Upper lobe of left lung (tissue), 6 donors: ENCODE results near the gene NEURL1. TPM values are rescaled to one million over a fixed set of nuclear protein-coding genes. Genes with fewer than 3 reads are reported as not detected.

Experiments
- ATAC-seq, 2 donors: fragments of 200-7000 bp; cut with Tn5 transposase; one replicate each; pipeline ENCODE4 v1.9.1; 2022; ENCODE audit warnings: mild to moderate bottlenecking in 2 of 2, moderate library complexity in 2 of 2; ENCODE audit not compliant: low FRiP score in 2 of 2
- DNase-seq, 2 donors: peaks; one replicate each; pipeline ENCODE4 v3.0.0-alpha.2; 2019 to 2020
- H3K27ac ChIP-seq, 4 donors: fragments of 200-600 bp; sonication (generic); one replicate each; pipeline ENCODE4 v1.5.1; 2016 to 2019
- H3K27me3 ChIP-seq, 4 donors: fragments of 200-600 bp; sonication (generic); one replicate each; pipeline ENCODE4 v1.5.1; 2017 to 2019
- H3K36me3 ChIP-seq, 4 donors: fragments of 200-600 bp; sonication (generic); one replicate each; pipeline ENCODE4 v1.5.1; 2016 to 2019
- H3K4me1 ChIP-seq, 4 donors: fragments of 200-600 bp; sonication (generic); one replicate each; pipeline ENCODE4 v1.5.1; 2018 to 2019
- H3K4me3 ChIP-seq, 4 donors: fragments of 200-600 bp; sonication (generic); one replicate each; pipeline ENCODE4 v1.5.1; 2017 to 2019; ENCODE audit warnings: mild to moderate bottlenecking in 2 of 4, moderate library complexity in 1 of 4
- H3K9me3 ChIP-seq, 4 donors: fragments of 200-600 bp; sonication (generic); one replicate each; pipeline ENCODE4 v1.5.1; 2018 to 2019
- EP300 ChIP-seq, 4 donors: sonication (generic); formaldehyde crosslinking; IDR thresholded peaks; one replicate each; pipeline ENCODE4 v1.5.1; 2017; ENCODE audit warnings: antibody characterized with exemption in 4 of 4, control low read depth in 2 of 4
- POLR2A ChIP-seq, 4 donors: fragments of 450-650 bp; IDR thresholded peaks; one replicate each; pipeline ENCODE4 v1.5.1; 2016 to 2017; ENCODE audit warnings: antibody characterized with exemption in 4 of 4, mild to moderate bottlenecking in 2 of 4
- POLR2AphosphoS5 ChIP-seq, 2 donors: sonication (generic); formaldehyde crosslinking; IDR thresholded peaks; one replicate each; pipeline ENCODE4 v1.5.1; 2017; ENCODE audit warnings: antibody characterized with exemption in 2 of 2
- WGBS, 2 donors: methylation state at CpG; one replicate each; pipeline ENCODE4 v1.1.5; 2017 to 2018; 5-methylcytosine and 5-hydroxymethylcytosine counted together
- total RNA-seq, 6 donors: library from RNA; depleted of rRNA in 4 of 6; stranded (reverse); fragments of >200 nt in 4 of 6; gene quantifications; one replicate each; pipeline versions ENCODE4 v1.1.0 to v1.2.1, GENCODE V29; 2016 to 2021
- TF ChIP-seq, protein P1 (sequence below), 6 experiments: fragments of 450-650 bp in 4 of 6; fragments of 200-600 bp in 2 of 6; sonication (generic) in 2 of 6; IDR thresholded peaks; one replicate each; pipeline ENCODE4 v1.5.1; 2016 to 2019; ENCODE audit warnings: antibody characterized with exemption in 6 of 6
- donor health status: DM: no; HTN: no; CAD: no; lungs with moderate emphysema.
- donor health status: DM: no; HTN: yes; CAD: no; lungs with severe emphysema.

The NEURL1 gene
- total RNA-seq, 6 donors from 2014 or later, result 0.22 to 1.1 (median 0.80) TPM; not detected in 1

DNA sequence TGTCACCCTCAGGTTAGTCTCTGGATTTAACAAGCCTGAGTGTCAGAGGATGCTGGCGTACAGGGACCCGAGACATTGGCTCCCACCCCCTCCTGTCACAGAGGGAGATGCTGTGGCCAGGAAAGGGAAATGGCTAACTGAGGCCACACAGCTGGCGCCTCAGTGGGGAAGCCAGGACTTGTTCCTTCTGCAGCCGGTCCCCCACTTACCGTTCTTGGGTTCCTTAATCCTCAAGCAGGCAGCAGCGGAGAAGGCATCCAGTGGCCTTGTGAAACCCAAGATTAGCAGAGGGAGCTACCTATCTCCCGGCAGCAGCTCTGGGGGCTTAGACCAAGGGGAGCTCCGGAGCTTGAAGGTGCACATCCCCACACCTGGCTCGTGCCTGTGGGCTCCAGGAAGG, 65.4 kb downstream of the NEURL1 start:
- TF ChIP-seq EP300 (IDR thresholded peaks at IDR 0.05) (no peak), POLR2AphosphoS5 (IDR thresholded peaks at IDR 0.05) (no peak)
- Histone ChIP-seq H3K36me3 (no peaks in the 10 kb centered on the region), H3K9me3 (no peaks in the 10 kb centered on the region), H3K27me3 (peaks cover 0 to 7% (median 3%) of the 10 kb centered on the region in 4 donors), H3K4me3 (no peak overlapping the region), H3K4me1 (peaks cover 7 to 16% (median 10%) of the 10 kb centered on the region in 4 donors), H3K27ac (no peak overlapping the region)
- ATAC-seq (no peak), DNase-seq (no peak)
- WGBS, 2 donors, result 36 to 64% methylated on average over 6 to 8 of the region's 9 CpGs

DNA sequence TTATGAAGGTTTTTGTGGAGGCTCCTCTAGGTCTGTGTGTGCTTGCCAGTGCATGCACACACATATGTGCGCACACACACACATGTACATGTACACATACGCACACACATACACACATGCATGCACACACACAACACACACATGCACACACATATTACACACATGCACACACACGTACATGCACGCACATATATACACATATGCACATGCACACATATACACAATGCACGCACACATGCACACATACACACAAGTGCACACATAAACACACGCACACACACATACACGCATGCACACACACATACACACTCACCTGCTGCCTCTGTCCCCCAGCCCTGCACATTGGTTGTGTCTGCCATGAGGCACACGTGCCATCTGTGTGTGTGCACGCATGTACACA, 66.3 kb downstream of the NEURL1 start:
- H3K27ac ChIP-seq, result no peak overlapping the region
- DNase-seq (no peak), ATAC-seq (no peak)
- H3K27me3 ChIP-seq, result peaks cover 0 to 7% (median 3%) of the 10 kb centered on the region in 4 donors
- WGBS, 2 donors, result 75 to 93% methylated on average over 9 of the region's 9 CpGs
- TF ChIP-seq POLR2AphosphoS5 (IDR thresholded peaks at IDR 0.05), result no peak
- TF ChIP-seq, protein P1, sequence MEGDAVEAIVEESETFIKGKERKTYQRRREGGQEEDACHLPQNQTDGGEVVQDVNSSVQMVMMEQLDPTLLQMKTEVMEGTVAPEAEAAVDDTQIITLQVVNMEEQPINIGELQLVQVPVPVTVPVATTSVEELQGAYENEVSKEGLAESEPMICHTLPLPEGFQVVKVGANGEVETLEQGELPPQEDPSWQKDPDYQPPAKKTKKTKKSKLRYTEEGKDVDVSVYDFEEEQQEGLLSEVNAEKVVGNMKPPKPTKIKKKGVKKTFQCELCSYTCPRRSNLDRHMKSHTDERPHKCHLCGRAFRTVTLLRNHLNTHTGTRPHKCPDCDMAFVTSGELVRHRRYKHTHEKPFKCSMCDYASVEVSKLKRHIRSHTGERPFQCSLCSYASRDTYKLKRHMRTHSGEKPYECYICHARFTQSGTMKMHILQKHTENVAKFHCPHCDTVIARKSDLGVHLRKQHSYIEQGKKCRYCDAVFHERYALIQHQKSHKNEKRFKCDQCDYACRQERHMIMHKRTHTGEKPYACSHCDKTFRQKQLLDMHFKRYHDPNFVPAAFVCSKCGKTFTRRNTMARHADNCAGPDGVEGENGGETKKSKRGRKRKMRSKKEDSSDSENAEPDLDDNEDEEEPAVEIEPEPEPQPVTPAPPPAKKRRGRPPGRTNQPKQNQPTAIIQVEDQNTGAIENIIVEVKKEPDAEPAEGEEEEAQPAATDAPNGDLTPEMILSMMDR (IDR thresholded peaks at IDR 0.05), result no peak
- TF ChIP-seq POLR2A (IDR thresholded peaks at IDR 0.05), result no peak
- no peak for TF ChIP-seq EP300 (IDR thresholded peaks at IDR 0.05)
- H3K4me1 ChIP-seq, result peaks cover 7 to 13% (median 10%) of the 10 kb centered on the region in 4 donors
- H3K36me3 ChIP-seq, result no peaks in the 10 kb centered on the region
- H3K4me3 ChIP-seq, result no peak overlapping the region
- H3K9me3 ChIP-seq, result no peaks in the 10 kb centered on the region

DNA sequence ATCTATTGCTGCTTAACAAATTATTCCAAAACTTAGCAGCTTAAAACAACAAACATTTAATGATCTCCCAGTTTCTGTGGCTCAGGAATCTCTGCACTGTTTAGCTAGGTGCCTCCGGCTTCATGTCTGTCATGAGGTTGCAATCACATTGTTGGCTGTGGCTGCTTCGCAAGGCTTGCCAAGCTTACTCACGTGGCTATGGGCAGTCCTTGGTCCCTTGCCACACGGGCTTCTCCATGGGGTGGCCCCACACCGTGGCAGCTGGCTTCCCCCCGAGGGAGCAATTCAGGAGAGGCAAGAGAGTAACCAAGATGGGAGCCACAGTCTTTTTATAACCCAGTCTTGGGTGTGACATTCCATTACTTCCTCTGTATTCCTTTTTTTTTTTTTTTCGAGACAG, 67.4 kb downstream of the NEURL1 start:
- Histone ChIP-seq H3K4me3 (no peak overlapping the region), H3K9me3 (no peaks in the 10 kb centered on the region), H3K27ac (no peak overlapping the region), H3K4me1 (peaks cover 0 to 2% (median under 1%) of the 10 kb centered on the region in 4 donors), H3K27me3 (peaks cover 0 to 7% (median 2%) of the 10 kb centered on the region in 4 donors), H3K36me3 (no peaks in the 10 kb centered on the region)
- TF ChIP-seq POLR2A (IDR thresholded peaks at IDR 0.05) (no peak), POLR2AphosphoS5 (IDR thresholded peaks at IDR 0.05) (no peak), EP300 (IDR thresholded peaks at IDR 0.05) (no peak)
- TF ChIP-seq, protein P1 (IDR thresholded peaks at IDR 0.05), result no peak
- ATAC-seq (no peak), DNase-seq (no peak)
- WGBS, 2 donors, result 86 to 90% methylated on average over 7 of the region's 7 CpGs

DNA sequence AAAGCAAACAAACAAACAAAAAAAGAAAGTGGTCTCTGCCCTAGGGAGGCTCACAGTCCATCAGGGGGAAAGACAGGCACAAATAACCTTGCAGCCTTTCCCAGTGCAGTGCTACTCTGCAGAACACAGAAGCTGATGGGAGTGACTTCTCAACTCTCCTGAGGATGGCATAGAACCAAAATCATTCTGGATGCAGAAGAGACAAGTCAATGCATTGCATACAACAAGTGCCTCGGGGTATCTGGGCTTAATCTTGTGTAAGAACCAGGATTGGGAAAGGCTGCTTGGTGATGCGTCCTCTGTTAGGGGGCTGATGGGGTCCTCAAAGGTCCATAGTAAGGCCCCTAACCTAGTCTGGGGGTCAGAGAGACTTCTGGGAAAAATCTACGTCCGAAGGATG, 68.9 kb downstream of the NEURL1 start:
- H3K27me3 ChIP-seq, result peaks cover 0 to 7% (median 0%) of the 10 kb centered on the region in 4 donors
- ATAC-seq (no peak), DNase-seq (no peak)
- TF ChIP-seq, protein P1 (IDR thresholded peaks at IDR 0.05), result no peak
- no peak for TF ChIP-seq POLR2A (IDR thresholded peaks at IDR 0.05)
- TF ChIP-seq EP300 (IDR thresholded peaks at IDR 0.05), result no peak
- TF ChIP-seq POLR2AphosphoS5 (IDR thresholded peaks at IDR 0.05), result no peak
- 65 to 83% methylated on average over 4 of the region's 4 CpGs for WGBS, 2 donors
- H3K27ac ChIP-seq, result no peak overlapping the region
- H3K4me3 ChIP-seq, result no peak overlapping the region
- no peaks in the 10 kb centered on the region for H3K36me3 ChIP-seq
- no peaks in the 10 kb centered on the region for H3K4me1 ChIP-seq
- H3K9me3 ChIP-seq, result no peaks in the 10 kb centered on the region

DNA sequence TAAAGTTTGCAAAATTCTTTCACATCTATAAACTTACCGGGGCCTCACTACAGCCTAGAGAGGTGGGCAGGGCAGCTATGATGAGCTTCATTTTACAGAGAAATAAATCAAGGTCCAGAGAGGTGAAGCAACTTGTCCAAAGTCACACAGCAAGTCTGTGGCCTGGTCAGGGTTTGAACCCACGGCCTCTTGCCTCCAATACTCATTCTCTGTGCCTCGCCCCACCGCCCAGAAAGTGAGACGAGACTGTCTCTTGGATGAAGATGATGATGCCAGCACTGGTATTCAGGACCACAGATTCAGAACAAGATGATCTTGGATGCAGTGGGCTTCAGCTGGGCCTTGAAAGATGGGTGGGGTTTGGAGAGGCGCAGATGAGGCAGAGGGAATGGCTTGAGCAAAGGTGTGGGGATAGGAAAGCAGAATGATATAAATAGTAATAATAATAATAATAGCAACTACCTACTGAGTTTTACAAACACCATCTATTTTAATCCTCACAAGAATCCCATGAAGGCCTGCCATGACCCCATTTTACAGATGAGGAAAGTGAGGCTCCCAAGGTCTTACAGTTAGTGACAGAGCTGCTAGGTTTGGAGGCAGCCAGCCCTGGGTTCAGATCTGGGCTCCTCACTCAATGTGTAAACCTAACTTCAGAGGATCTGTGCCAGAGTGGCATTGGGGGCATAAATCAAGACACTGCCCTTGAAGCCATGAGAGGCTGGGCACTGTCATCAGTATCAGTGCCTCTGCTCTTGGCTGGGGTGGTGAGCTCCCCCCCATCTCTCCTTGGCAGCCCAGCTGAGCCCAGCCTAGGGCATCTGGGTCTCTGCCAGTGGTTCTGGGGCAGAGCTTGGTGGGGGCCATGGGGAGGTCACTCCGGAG, 70.0 kb downstream of the NEURL1 start:
- TF ChIP-seq EP300 (IDR thresholded peaks at IDR 0.05) (no peak), POLR2AphosphoS5 (IDR thresholded peaks at IDR 0.05) (no peak), POLR2A (IDR thresholded peaks at IDR 0.05) (no peak)
- TF ChIP-seq, protein P1 (IDR thresholded peaks at IDR 0.05), result no peak
- no peak overlapping the region for H3K4me3 ChIP-seq
- WGBS, 2 donors, result 86 to 87% methylated on average over 6 to 7 of the region's 7 CpGs
- H3K9me3 ChIP-seq, result no peaks in the 10 kb centered on the region
- no peak overlapping the region for H3K27ac ChIP-seq
- DNase-seq (no peak), ATAC-seq (no peak)
- no peaks in the 10 kb centered on the region for H3K36me3 ChIP-seq
- peaks cover 0 to 6% (median 0%) of the 10 kb centered on the region in 4 donors for H3K27me3 ChIP-seq
- H3K4me1 ChIP-seq, result no peaks in the 10 kb centered on the region
